SU-DHL-6 (cell line): Measurements from ENCODE around the gene GCNT2.

ENCODE experiments used
- H2AFZ ChIP-seq: fragments of 200-600 bp; sonication (generic); 2 replicates; pipeline ENCODE4 v1.6.1; 2014; ENCODE audit warnings: low read depth, mild to moderate bottlenecking, moderate library complexity, mixed read lengths, antibody characterized with exemption, low read length; ENCODE audit not compliant: severe bottlenecking
- H3F3A ChIP-seq: fragments of 200-600 bp; shearing (Covaris generic); 2 replicates; pipeline ENCODE4 v1.6.0; 2016; ENCODE audit warnings: antibody characterized with exemption, mild to moderate bottlenecking; ENCODE audit not compliant: insufficient read depth
- H3K27ac ChIP-seq: fragments of 200-600 bp; sonication (generic); 2 replicates; pipeline ENCODE4 v1.5.1; 2016; ENCODE audit warnings: low read depth, mild to moderate bottlenecking, low read length, moderate library complexity, mixed read lengths
- H3K27me3 ChIP-seq: fragments of 200-600 bp; sonication (generic), shearing (Covaris generic); 2 replicates; pipeline ENCODE4 v1.6.0; 2014; ENCODE audit warnings: mild to moderate bottlenecking, low read length
- H3K36me3 ChIP-seq: fragments of 200-600 bp; sonication (generic); 2 replicates; pipeline ENCODE4 v1.6.1; 2014; ENCODE audit warnings: mild to moderate bottlenecking, low read length, mixed read lengths
- H3K4me2 ChIP-seq: fragments of 300-600, 200-600 bp; shearing (Covaris generic), sonication (generic); 2 replicates; pipeline ENCODE4 v1.6.0; 2014; ENCODE audit warnings: low read length, low read depth, mild to moderate bottlenecking; ENCODE audit not compliant: poor library complexity, severe bottlenecking
- H3K4me3 ChIP-seq: fragments of 200-600 bp; sonication (generic); 2 replicates; pipeline ENCODE4 v1.5.1; 2014; ENCODE audit warnings: antibody characterized with exemption, low read length, mild to moderate bottlenecking, mixed read lengths; ENCODE audit not compliant: insufficient read depth, poor library complexity, severe bottlenecking
- H3K79me2 ChIP-seq: fragments of 200-600 bp; sonication (generic); 2 replicates; pipeline ENCODE4 v1.6.1; 2014; ENCODE audit warnings: mild to moderate bottlenecking, low read length, moderate library complexity; ENCODE audit not compliant: insufficient read depth
- H3K9ac ChIP-seq: fragments of 200-600 bp; sonication (generic); 2 replicates; pipeline ENCODE4 v1.7.0; 2014; ENCODE audit warnings: mild to moderate bottlenecking, low read length
- H3K9me2 ChIP-seq: fragments of 200-600 bp; sonication (generic); replicated peaks from 2 replicates; pipeline ENCODE4 v1.6.1; 2014; ENCODE audit warnings: low read length; ENCODE audit not compliant: insufficient read depth
- H3K9me3 ChIP-seq: fragments of 200-600 bp; sonication (generic); 2 replicates; pipeline ENCODE4 v1.6.1; 2014; ENCODE audit warnings: low read length, mixed read lengths; ENCODE audit not compliant: insufficient read depth
- H4K20me1 ChIP-seq: fragments of 200-600 bp; sonication (generic); 2 replicates; pipeline ENCODE4 v1.6.1; 2014; ENCODE audit warnings: low read depth, mild to moderate bottlenecking, antibody characterized with exemption, low read length, moderate library complexity, mixed read lengths
- EZH2phosphoT487 ChIP-seq: fragments of 200-600 bp; sonication (generic), shearing (Covaris generic); conservative IDR thresholded peaks from 2 replicates; pipeline ENCODE4 v1.6.1; 2018; ENCODE audit warnings: mild to moderate bottlenecking, antibody characterized with exemption, low read length, moderate library complexity, mixed read lengths
- TF ChIP-seq, protein P1 (sequence below): fragments of 200-600 bp; sonication (generic); IDR thresholded peaks from one replicate; pipeline ENCODE4 v1.5.1; 2017; ENCODE audit warnings: antibody characterized with exemption, mild to moderate bottlenecking, low read length, moderate library complexity; ENCODE audit not compliant: insufficient read depth, poor library complexity, severe bottlenecking

GCNT2 gene

DNA sequence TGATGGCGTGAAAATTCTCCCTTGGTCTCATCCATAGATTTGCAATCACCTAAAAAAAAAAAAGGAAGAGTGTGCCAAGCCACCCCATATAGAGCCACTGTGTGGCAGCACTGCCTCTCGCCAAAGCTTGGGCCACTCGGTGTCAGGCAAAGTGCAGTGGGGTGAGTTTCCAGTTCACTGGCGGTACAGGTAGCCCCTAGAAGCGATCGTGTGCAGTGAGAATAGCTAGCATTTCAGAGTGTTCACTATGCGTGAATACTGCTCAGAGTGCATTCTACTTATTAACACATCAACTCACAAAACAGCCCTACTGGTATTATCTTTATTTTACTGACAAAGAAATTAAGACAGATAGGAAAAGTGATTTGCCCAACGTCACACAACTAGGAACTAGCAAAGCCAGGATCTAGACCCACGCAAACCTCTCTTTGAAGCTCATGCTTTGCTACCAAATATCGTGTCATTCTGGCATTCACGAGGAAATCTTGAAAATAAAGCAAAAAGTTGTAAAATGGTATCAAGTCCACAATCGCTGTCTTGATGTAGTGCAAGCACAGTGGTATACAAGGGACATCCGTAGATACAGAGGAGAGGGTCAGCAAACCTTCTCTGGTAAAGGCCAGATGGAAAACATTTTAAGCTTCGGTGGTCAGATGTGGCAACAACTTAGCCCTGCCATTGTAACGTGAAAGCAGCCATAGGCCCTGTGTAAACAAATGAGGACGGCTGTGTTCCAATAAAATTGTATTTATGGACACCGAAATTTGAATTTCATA, 10.4 kb upstream of the GCNT2 start:
- no peak for TF ChIP-seq EZH2phosphoT487
- TF ChIP-seq, protein P1, sequence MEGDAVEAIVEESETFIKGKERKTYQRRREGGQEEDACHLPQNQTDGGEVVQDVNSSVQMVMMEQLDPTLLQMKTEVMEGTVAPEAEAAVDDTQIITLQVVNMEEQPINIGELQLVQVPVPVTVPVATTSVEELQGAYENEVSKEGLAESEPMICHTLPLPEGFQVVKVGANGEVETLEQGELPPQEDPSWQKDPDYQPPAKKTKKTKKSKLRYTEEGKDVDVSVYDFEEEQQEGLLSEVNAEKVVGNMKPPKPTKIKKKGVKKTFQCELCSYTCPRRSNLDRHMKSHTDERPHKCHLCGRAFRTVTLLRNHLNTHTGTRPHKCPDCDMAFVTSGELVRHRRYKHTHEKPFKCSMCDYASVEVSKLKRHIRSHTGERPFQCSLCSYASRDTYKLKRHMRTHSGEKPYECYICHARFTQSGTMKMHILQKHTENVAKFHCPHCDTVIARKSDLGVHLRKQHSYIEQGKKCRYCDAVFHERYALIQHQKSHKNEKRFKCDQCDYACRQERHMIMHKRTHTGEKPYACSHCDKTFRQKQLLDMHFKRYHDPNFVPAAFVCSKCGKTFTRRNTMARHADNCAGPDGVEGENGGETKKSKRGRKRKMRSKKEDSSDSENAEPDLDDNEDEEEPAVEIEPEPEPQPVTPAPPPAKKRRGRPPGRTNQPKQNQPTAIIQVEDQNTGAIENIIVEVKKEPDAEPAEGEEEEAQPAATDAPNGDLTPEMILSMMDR, result peak; percentile 94
- Histone ChIP-seq H2AFZ (peak overlapping the region; percentile 46), H3K4me3 (no peak overlapping the region), H3K9ac (no peak overlapping the region), H3K4me2 (peak overlapping the region; percentile 28), H3F3A (no peaks in the 10 kb centered on the region), H4K20me1 (no peaks in the 10 kb centered on the region), H3K36me3 (no peaks in the 10 kb centered on the region), H3K9me2 (no peaks in the 10 kb centered on the region), H3K27ac (no peak overlapping the region), H3K9me3 (no peaks in the 10 kb centered on the region), H3K27me3 (no peaks in the 10 kb centered on the region), H3K79me2 (no peaks in the 10 kb centered on the region)

DNA sequence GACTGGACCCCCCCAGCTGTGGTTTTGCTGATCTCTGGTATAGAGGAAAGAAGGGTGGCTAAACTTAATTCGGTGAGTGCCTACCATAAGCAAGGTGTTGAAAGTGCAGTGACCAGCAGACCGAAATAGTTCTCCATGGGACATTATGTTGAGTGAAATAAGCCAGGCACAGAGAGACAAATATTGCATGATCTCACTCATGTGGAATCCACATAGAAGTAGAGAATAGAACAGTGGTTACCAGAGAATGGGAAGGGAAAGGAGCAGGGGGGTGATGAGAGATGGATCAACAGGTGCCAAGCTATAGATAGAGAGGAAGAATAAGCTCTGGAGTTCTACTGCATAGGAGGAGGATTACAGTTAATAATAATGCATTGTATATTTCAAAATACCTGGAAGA, 9.7 kb upstream of the GCNT2 start:
- Histone ChIP-seq H3K9me2 (no peaks in the 10 kb centered on the region), H3K4me3 (no peak overlapping the region), H3K9me3 (no peaks in the 10 kb centered on the region), H3K27ac (no peak overlapping the region), H3K9ac (no peak overlapping the region), H4K20me1 (no peaks in the 10 kb centered on the region), H3K79me2 (no peaks in the 10 kb centered on the region), H3K4me2 (no peak overlapping the region), H2AFZ (no peak overlapping the region), H3K27me3 (no peaks in the 10 kb centered on the region), H3K36me3 (no peaks in the 10 kb centered on the region), H3F3A (no peaks in the 10 kb centered on the region)
- no peak for TF ChIP-seq EZH2phosphoT487
- TF ChIP-seq, protein P1, result no peak

DNA sequence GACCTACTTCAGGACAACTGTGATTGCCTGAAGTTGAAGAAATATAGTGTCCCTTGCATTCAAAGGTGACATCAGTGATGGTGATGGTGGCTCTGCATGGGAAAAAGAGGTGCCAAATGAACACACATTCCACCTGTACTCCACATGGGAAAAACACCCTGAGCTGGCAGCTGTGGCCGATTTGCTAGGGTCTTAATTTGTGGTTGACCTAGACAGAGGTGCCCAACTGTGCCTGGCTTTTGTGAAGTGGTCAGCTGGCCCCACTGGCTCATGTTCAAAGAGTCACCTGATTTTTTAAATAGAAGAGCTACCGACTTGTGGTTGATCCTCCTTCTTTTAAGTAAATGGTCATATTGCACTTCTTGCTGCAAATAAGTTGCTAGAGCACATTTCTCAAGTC, 7.6 kb upstream of the GCNT2 start:
- Histone ChIP-seq H2AFZ (no peak overlapping the region), H3K4me3 (no peak overlapping the region), H3K27me3 (no peaks in the 10 kb centered on the region), H3K9ac (no peak overlapping the region), H3F3A (no peaks in the 10 kb centered on the region), H4K20me1 (no peaks in the 10 kb centered on the region), H3K4me2 (no peak overlapping the region), H3K79me2 (no peaks in the 10 kb centered on the region), H3K9me2 (no peaks in the 10 kb centered on the region), H3K36me3 (no peaks in the 10 kb centered on the region), H3K9me3 (no peaks in the 10 kb centered on the region), H3K27ac (no peak overlapping the region)
- TF ChIP-seq, protein P1, result no peak
- no peak for TF ChIP-seq EZH2phosphoT487
